ENCODE results near the gene OR5L1.

The OR5L1 gene

GRCh38 chr11:55811067-55811466 is at the start of gene OR5L1:
TSS of gene OR5L1 (plus strand) at chr11:55811367. CDS start at chr11:55811467, 100 bp downstream.
- DNase-seq: no peak

GRCh38 chr11:55773138-55773537 is 38.0 kb upstream of the OR5L1 start, which contains the start of gene OR5D13:
TSS of gene OR5D13 (plus strand) at chr11:55773438. CDS start at chr11:55773438, 0 bp downstream.
- DNase-seq: no peak

GRCh38 chr11:55791606-55792005 is 19.6 kb upstream of the OR5L1 start:
- DNase-seq: no peak

GRCh38 chr11:55793321-55793720 is 17.8 kb upstream of the OR5L1 start:
- DNase-seq: no peak

GRCh38 chr11:55795256-55795655 is 15.9 kb upstream of the OR5L1 start, which contains the start of gene OR5D14:
TSS of gene OR5D14 (plus strand) at chr11:55795556. CDS start at chr11:55795556, 0 bp downstream.
- no peak for DNase-seq

- DNase-seq: no peak
Observed at GRCh38 chr11:55806248-55806647, 4.9 kb upstream of the OR5L1 start.

GRCh38 chr11:55819330-55819729 is 8.2 kb downstream of the OR5L1 start, which contains the start of gene OR5D18:
TSS of gene OR5D18 (plus strand) at chr11:55819630. CDS start at chr11:55819630, 0 bp downstream.
- no peak for DNase-seq

- DNase-seq: no peak
Observed at GRCh38 chr11:55826919-55827318, 15.8 kb downstream of the OR5L1 start, which contains the start of gene OR5L2. TSS of gene OR5L2 (plus strand) at chr11:55827219. CDS start at chr11:55827219, 0 bp downstream.

GRCh38 chr11:55838452-55838851 is 27.3 kb downstream of the OR5L1 start, which contains the start of gene OR5D16:
TSS of gene OR5D16 (plus strand) at chr11:55838752. CDS start at chr11:55838752, 0 bp downstream.
- DNase-seq: no peak

GRCh38 chr11:55847453-55847852 is 36.3 kb downstream of the OR5L1 start:
- DNase-seq: no peak

- no peak for DNase-seq
Observed at GRCh38 chr11:55849037-55849436, 37.9 kb downstream of the OR5L1 start.

- DNase-seq: no peak
Observed at GRCh38 chr11:55852141-55852540, 41.0 kb downstream of the OR5L1 start.

- DNase-seq: no peak
Observed at GRCh38 chr11:55854704-55855103, 43.5 kb downstream of the OR5L1 start.
